ENCODE results near the gene POU6F2. TPM values are rescaled to one million over a fixed set of nuclear protein-coding genes. Genes with fewer than 3 reads are reported as not detected.

The POU6F2 gene
- total RNA-seq, 3 donors from 2014 or later = under 0.01 TPM; not detected in 2

GRCh38 chr7:38975944-38976392 lies 1.7 kb upstream of the POU6F2 start:
- H3K4me3 ChIP-seq = peak overlapping the region; percentile 6 to 29 (median 11)
- no peaks in the 10 kb centered on the region for H3K4me1 ChIP-seq
- no peak for TF ChIP-seq POLR2AphosphoS5 (IDR thresholded peaks at IDR 0.05)
- no peak for TF ChIP-seq POLR2A (IDR thresholded peaks at IDR 0.05)
- TF ChIP-seq, protein P1, sequence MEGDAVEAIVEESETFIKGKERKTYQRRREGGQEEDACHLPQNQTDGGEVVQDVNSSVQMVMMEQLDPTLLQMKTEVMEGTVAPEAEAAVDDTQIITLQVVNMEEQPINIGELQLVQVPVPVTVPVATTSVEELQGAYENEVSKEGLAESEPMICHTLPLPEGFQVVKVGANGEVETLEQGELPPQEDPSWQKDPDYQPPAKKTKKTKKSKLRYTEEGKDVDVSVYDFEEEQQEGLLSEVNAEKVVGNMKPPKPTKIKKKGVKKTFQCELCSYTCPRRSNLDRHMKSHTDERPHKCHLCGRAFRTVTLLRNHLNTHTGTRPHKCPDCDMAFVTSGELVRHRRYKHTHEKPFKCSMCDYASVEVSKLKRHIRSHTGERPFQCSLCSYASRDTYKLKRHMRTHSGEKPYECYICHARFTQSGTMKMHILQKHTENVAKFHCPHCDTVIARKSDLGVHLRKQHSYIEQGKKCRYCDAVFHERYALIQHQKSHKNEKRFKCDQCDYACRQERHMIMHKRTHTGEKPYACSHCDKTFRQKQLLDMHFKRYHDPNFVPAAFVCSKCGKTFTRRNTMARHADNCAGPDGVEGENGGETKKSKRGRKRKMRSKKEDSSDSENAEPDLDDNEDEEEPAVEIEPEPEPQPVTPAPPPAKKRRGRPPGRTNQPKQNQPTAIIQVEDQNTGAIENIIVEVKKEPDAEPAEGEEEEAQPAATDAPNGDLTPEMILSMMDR (IDR thresholded peaks at IDR 0.05) = no peak
- no peak overlapping the region for H3K27ac ChIP-seq
- H3K36me3 ChIP-seq = no peaks in the 10 kb centered on the region
- no peaks in the 10 kb centered on the region for H3K9me3 ChIP-seq
- peaks cover 4 to 33% of the 10 kb centered on the region in 2 donors for H3K27me3 ChIP-seq
- intact Hi-C loops (cut with DNase I; ENCODE audit: low total_unique reads) = no loop called here
- no peak for DNase-seq (ENCODE audit: low spot score in 2 of 2)

- Histone ChIP-seq H3K4me3 (no peak overlapping the region), H3K4me1 (no peaks in the 10 kb centered on the region), H3K27ac (no peak overlapping the region), H3K27me3 (peaks cover 4 to 28% of the 10 kb centered on the region in 2 donors), H3K36me3 (no peaks in the 10 kb centered on the region), H3K9me3 (no peaks in the 10 kb centered on the region)
- TF ChIP-seq POLR2A (IDR thresholded peaks at IDR 0.05) (no peak), POLR2AphosphoS5 (IDR thresholded peaks at IDR 0.05) (no peak)
- TF ChIP-seq, protein P1 (IDR thresholded peaks at IDR 0.05) = no peak
- no peak for DNase-seq (ENCODE audit: low spot score in 2 of 2)
- intact Hi-C loops (cut with DNase I; ENCODE audit: low total_unique reads) = no loop called here
Observed at GRCh38 chr7:38978491-38978890, 782 bp downstream of the POU6F2 start.

- intact Hi-C loops (cut with DNase I; ENCODE audit: low total_unique reads) = no loop called here
- DNase-seq (ENCODE audit: low spot score in 2 of 2) = no peak
- H3K9me3 ChIP-seq = no peaks in the 10 kb centered on the region
Observed at GRCh38 chr7:38992203-38992602, 14.5 kb downstream of the POU6F2 start.

GRCh38 chr7:39001595-39001994 lies 23.9 kb downstream of the POU6F2 start:
- H3K27ac ChIP-seq = no peak overlapping the region
- H3K27me3 ChIP-seq = no peaks in the 10 kb centered on the region
- H3K36me3 ChIP-seq = no peaks in the 10 kb centered on the region
- intact Hi-C loops (cut with DNase I; ENCODE audit: low total_unique reads) = no loop called here
- no peak overlapping the region for H3K4me3 ChIP-seq
- no peaks in the 10 kb centered on the region for H3K9me3 ChIP-seq
- no peaks in the 10 kb centered on the region for H3K4me1 ChIP-seq
- no peak for TF ChIP-seq POLR2A (IDR thresholded peaks at IDR 0.05)
- no peak for TF ChIP-seq POLR2AphosphoS5 (IDR thresholded peaks at IDR 0.05)
- TF ChIP-seq, protein P1 (IDR thresholded peaks at IDR 0.05) = no peak
- DNase-seq (ENCODE audit: low spot score in 2 of 2) = no peak

More at GRCh38 chr7:38992203-38992602, 14.5 kb downstream of the POU6F2 start:
- Histone ChIP-seq H3K4me3 (no peak overlapping the region), H3K4me1 (no peaks in the 10 kb centered on the region), H3K27me3 (peaks cover 0 to 14% of the 10 kb centered on the region in 2 donors), H3K36me3 (no peaks in the 10 kb centered on the region), H3K27ac (no peak overlapping the region)
- no peak for TF ChIP-seq POLR2AphosphoS5 (IDR thresholded peaks at IDR 0.05)
- TF ChIP-seq, protein P1 (IDR thresholded peaks at IDR 0.05) = no peak
- TF ChIP-seq POLR2A (IDR thresholded peaks at IDR 0.05) = no peak

- TF ChIP-seq, protein P1 (IDR thresholded peaks at IDR 0.05) = no peak
- TF ChIP-seq POLR2A (IDR thresholded peaks at IDR 0.05) (no peak), POLR2AphosphoS5 (IDR thresholded peaks at IDR 0.05) (no peak)
- Histone ChIP-seq H3K4me3 (no peak overlapping the region), H3K27me3 (no peaks in the 10 kb centered on the region), H3K9me3 (no peaks in the 10 kb centered on the region), H3K4me1 (no peaks in the 10 kb centered on the region), H3K27ac (no peak overlapping the region), H3K36me3 (no peaks in the 10 kb centered on the region)
- intact Hi-C loops (cut with DNase I; ENCODE audit: low total_unique reads) = no loop called here
- no peak for DNase-seq (ENCODE audit: low spot score in 2 of 2)
Observed at GRCh38 chr7:39002755-39003154, 25.0 kb downstream of the POU6F2 start.

Data from breast epithelium (tissue), 4 donors.